Ishikawa (cell line): ENCODE results near the gene HOXB6.

Experiments used
- CEBPB ChIP-seq: IDR thresholded peaks from 2 replicates; pipeline ENCODE4 v1.6.1; 2012
- CREB1 ChIP-seq: IDR thresholded peaks from 2 replicates; pipeline ENCODE4 v1.6.1; 2012; ENCODE audit warnings: low read depth
- EGR1 ChIP-seq: IDR thresholded peaks from 2 replicates; pipeline ENCODE4 v1.6.1; 2012
- EP300 ChIP-seq: IDR thresholded peaks from 2 replicates; pipeline ENCODE4 v1.6.1; 2012; ENCODE audit warnings: borderline replicate concordance
- FOXM1 ChIP-seq: IDR thresholded peaks from 2 replicates; pipeline ENCODE4 v1.6.1; 2012; ENCODE audit warnings: low read depth, borderline replicate concordance
- MAX ChIP-seq: IDR thresholded peaks from 2 replicates; pipeline ENCODE4 v1.6.1; 2012
- NFIC ChIP-seq: IDR thresholded peaks from 2 replicates; pipeline ENCODE4 v1.6.1; 2012
- RAD21 ChIP-seq: IDR thresholded peaks from 2 replicates; pipeline ENCODE4 v1.6.1; 2012; ENCODE audit warnings: low read depth
- REST ChIP-seq: IDR thresholded peaks from 2 replicates; pipeline ENCODE4 v1.6.1; 2012; ENCODE audit warnings: low read depth, mild to moderate bottlenecking
- TAF1 ChIP-seq: IDR thresholded peaks from 2 replicates; pipeline ENCODE4 v1.6.1; 2012; ENCODE audit warnings: low read depth, mild to moderate bottlenecking
- TCF12 ChIP-seq: IDR thresholded peaks from 2 replicates; pipeline ENCODE4 v1.6.1; 2012; ENCODE audit warnings: low read depth
- TEAD4 ChIP-seq: IDR thresholded peaks from 2 replicates; pipeline ENCODE4 v1.6.1; 2012
- YY1 ChIP-seq: IDR thresholded peaks from 2 replicates; pipeline ENCODE4 v1.6.1; 2012; ENCODE audit warnings: low read depth
- ZBTB7A ChIP-seq: IDR thresholded peaks from 2 replicates; pipeline ENCODE4 v1.6.1; 2012; ENCODE audit warnings: low read depth
- TF ChIP-seq, protein P1 (sequence below): IDR thresholded peaks from 2 replicates; pipeline ENCODE4 v1.6.1; 2012

HOXB6 gene

GRCh38 chr17:48567209-48567608 is 37.6 kb downstream of the HOXB6 start:
- TF ChIP-seq EGR1, result no peak

DNA sequence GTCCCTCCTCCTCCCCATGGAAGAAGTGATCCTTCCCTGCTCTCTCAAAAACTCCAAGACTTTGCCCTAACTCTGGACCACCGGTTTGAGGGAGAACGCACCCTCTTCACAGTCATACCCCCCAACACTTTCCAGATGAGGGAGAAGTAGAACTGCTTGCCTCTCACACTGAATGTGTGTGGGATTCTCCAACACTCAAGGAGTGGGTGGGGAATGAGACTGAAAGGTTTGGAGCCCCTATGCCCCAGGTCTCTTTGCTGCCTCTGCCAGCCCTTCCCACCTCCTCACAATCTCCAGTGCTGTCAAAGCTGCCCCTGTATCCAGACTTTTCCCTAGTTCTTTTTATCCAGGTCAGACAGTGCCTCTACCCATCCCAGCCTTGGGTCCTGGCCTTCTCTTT is 38.1 kb downstream of the HOXB6 start:
- TF ChIP-seq YY1 (no peak), REST (no peak), TEAD4 (no peak), FOXM1 (no peak), CEBPB (no peak), RAD21 (no peak), NFIC (no peak), TCF12 (no peak), TAF1 (no peak), MAX (no peak), EP300 (no peak), CREB1 (no peak), EGR1 (no peak), ZBTB7A (no peak)
- TF ChIP-seq, protein P1, sequence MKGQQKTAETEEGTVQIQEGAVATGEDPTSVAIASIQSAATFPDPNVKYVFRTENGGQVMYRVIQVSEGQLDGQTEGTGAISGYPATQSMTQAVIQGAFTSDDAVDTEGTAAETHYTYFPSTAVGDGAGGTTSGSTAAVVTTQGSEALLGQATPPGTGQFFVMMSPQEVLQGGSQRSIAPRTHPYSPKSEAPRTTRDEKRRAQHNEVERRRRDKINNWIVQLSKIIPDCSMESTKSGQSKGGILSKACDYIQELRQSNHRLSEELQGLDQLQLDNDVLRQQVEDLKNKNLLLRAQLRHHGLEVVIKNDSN, result no peak

DNA sequence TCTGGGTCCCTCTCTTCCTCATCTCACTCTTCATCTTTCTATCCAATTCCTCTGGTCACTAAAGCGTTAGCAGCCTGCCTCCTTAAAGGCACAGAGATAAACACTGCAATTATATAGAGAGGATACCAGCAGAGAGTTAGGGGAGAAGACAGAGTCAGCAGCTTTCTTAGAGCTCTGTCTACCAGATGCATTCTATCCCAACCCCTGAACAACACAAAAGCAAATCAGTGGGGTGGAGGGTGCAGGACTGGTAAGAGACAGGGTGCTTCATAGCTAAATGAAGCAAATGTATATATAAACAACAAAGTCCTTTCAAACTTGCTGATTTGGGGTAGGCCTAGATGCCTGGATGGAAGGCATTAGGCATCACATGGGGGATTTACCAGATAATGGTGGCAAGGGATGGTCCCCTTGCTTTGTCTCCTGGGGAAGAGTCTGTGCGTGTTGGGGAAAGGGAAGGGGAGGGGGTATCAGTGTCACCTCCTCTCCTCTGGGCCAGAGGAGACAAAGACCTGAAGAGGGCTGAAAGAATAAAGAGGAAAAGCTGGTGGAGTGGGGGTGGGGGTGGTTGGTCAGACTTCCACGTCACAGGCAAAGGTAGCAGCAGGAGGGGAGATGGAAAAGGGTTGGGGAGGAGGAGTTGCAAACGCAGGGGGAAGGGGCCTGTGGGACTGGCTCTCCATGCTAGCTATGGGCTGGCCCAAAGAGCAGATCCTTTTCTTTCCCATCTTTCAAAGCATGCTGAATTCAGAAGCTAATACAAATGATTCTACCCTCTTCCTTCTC is 38.7 kb downstream of the HOXB6 start:
- TF ChIP-seq TEAD4, result no peak
- TF ChIP-seq, protein P1, result no peak
- no peak for TF ChIP-seq YY1
- TF ChIP-seq MAX, result no peak
- no peak for TF ChIP-seq TAF1
- no peak for TF ChIP-seq REST
- no peak for TF ChIP-seq NFIC
- no peak for TF ChIP-seq RAD21
- no peak for TF ChIP-seq EGR1

- TF ChIP-seq EP300 (no peak), CREB1 (no peak), TAF1 (no peak)
Measured at GRCh38 chr17:48565022-48565554, 39.7 kb downstream of the HOXB6 start.

DNA sequence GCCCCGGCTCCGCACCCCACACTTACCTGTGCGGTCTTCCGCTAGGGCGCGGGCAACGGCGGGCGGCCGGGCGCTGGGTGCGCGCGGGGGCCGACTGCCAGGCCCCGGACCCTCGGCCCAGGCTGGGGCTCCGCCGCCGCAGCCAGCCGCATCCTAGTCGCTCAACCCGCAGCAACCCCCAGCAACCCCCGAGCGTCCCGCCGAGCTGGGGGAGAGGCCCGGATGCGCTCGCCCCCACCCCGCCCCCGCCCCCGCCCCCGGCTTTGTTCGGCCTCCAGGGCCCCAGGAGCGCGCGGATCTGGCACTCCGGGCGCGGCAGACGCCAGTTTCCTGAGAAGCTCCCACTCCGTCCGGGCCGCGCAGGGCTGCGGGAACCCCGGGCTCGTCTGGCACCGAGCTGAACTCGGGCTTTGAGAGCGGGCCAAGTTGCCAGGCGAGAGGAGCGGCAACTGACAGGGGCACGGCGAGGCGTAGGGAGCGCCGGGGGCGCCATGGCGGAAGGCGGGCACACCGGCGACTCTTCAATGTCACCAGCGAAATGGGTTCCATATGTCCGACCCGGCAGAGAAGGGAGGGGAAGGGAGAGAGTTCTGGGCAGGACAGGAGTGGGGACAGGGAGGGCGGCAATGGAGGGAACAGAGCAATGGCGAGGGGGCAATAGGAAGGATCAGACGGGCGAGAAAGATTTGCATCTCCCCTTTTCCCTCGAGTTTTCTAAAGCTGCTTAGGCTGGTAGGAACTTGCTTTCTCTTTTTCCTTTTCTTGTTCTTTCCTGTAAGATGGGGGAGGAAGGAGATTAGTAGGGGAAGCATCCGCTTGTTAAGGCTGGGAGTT is 40.4 kb downstream of the HOXB6 start:
- TF ChIP-seq ZBTB7A (no peak), REST (no peak), EP300 (no peak), CEBPB (no peak), YY1 (no peak), FOXM1 (no peak), CREB1 (no peak), TCF12 (no peak), NFIC (no peak), MAX (no peak), EGR1 (no peak), RAD21 (no peak), TEAD4 (no peak), TAF1 (no peak)
- TF ChIP-seq, protein P1, result no peak
